IPS-18c (cell line): ENCODE measurements around the gene ABAT.
"Not testable (repeated sequence)": the region's sequence is repeated elsewhere in the genome, so short reads cannot be mapped to it uniquely, and the experiment has no call there.

Experiments used
- H3K4me3 ChIP-seq: 2 replicates; pipeline ENCODE4 v1.7.0; 2013; ENCODE audit warnings: low read depth, mild to moderate bottlenecking, low read length, moderate library complexity; ENCODE audit not compliant: insufficient read depth
- H3K9me3 ChIP-seq: one replicate; pipeline ENCODE4 v1.6.1; 2013; ENCODE audit warnings: mild to moderate bottlenecking, low read length, moderate library complexity; ENCODE audit not compliant: control insufficient read depth, insufficient read depth

The ABAT gene

DNA sequence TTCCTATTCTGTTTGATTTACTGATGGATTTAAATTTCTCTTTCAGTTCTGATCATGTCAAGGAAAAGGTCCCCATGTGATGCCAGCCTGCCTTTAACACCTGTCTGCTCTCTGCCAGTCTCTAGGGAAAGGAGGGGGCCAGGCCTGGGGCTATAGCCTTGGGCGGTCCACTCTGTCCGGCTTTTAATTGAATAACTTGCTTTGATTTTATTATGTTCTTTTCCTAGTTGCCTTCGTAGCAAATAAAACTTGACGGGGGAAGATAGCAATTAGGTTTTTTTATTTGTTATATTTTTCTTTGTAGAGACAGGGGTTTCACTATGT, 47.6 kb downstream of the ABAT start:
- Histone ChIP-seq H3K9me3 (no peaks in the 10 kb centered on the region), H3K4me3 (no peak overlapping the region)

DNA sequence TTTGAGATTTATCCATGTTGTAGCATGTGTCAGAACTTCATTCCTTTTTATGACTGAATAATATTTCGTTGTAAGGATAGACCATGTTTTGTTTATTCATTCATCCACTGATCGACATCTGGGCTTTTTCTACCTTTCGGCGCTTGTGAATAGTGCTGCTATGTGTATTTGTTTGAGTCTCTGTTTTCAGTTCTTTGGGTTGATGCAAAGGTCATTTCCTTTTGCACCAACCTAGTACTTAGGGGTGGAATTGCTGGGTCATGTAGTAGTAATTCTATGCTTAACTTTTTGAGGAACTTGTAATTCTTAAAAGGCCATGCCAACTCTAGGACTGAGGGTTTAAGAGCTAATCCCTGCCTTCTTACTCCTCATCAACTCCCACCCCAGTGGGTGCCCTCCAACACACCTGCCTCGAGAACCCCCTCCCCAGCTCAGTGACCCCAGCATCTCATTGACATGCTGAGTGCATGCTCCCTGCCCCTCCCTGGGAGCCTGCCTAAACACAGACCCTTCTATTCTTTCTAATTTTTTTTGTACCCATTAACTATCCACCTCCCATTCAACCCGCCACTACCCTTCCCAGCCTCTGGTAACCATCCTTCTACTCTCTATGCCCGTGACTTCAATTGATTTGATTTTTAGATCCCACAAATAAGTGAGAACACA, 51.2 kb downstream of the ABAT start:
- H3K4me3 ChIP-seq = no peak overlapping the region
- H3K9me3 ChIP-seq = no peaks in the 10 kb centered on the region

DNA sequence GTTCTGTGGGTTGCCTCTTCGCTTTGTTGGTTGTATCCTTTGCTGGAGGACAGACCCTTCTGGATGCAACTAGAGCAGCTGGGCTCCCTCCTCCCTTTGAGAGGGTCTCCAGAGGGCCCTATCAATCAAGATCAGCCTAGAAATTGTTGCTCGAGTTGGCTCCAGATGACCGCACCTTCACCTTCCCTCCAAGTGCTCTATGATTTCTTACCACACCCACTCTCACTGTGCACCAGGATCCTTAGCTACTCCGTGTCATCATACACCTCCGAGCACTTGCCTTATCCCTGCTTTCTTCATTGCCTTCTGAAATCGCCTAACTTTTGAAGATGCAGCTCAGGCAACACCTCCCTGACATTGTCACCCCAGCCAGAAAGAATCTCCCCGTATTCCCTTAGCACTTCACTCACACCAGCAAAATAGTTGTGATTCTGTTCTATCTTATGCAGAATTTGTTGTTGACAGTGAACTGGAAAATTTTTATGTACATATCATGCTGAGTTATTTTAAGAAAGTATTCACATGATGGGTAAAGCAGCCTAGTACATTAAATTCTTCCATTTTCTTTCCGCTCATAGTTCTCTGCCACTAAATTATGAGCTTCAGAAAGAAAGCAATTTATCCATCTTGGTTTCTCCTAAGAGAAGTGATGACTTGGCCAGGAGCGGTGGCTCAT, 52.9 kb downstream of the ABAT start:
- Histone ChIP-seq H3K4me3 (no peak overlapping the region), H3K9me3 (no peaks in the 10 kb centered on the region)

DNA sequence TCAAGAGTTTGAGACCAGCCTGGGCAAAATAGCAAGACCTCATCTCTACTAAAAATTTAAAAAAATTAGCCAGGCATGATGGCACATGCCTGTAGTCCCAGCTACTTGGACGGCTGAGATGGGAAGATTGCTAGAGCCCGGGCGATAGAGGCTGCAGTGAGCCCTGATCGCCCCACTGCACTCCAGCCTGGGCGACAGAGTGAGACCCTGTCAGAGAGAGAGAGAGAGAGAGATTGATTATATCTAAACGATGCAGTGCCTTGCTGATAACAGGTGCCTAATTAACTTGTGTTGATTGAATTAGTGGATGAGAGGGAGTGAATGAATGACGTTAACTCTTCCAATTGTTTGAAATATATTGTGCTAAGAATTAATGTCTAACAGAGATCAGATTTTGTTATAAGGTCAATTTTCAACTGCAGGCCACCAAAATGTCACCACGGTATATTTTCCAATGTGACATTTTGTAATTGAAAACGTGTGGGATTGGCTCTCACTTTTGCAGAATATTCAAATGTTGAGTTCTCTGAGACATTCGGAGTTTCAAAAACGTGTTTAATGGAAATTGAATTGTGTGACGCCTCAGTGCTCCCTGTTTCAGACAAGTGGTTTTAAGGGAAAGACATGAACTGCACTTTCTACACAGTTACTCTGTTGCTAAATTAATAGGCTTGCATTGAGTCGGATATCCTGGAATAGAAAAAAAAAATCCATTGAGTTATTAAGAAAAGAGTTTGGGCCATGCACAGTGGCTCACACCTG, 53.6 kb downstream of the ABAT start:
- H3K9me3 ChIP-seq = no peaks in the 10 kb centered on the region
- H3K4me3 ChIP-seq = no peak overlapping the region

DNA sequence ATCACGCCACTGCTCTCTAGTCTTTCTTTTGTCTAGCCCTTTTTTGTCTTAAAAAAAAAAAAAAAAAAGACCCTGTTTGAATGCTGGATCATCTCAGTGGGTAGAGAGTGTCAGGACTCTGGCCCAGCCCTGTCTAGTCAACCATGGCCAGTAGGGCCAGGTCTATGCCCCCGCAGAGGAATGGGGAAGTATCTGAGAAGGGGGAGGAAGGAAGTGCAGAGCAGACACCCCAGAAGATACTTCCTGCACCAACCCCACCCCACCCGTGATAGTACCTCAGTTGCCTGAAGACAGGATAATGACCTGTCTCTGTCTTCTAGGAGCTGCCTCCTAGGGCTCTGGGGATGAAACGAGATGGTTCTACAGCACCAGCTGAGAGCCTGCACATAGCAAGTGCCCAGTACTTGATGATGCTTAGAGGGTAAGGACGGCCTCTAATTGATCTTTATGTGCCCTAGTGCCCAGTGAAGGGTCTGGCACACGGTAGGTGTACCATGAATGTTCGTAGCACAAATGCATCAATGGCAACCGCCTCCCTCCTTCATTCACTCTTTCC, 55.4 kb downstream of the ABAT start:
- Histone ChIP-seq H3K9me3 (no peaks in the 10 kb centered on the region), H3K4me3 (no peak overlapping the region)

DNA sequence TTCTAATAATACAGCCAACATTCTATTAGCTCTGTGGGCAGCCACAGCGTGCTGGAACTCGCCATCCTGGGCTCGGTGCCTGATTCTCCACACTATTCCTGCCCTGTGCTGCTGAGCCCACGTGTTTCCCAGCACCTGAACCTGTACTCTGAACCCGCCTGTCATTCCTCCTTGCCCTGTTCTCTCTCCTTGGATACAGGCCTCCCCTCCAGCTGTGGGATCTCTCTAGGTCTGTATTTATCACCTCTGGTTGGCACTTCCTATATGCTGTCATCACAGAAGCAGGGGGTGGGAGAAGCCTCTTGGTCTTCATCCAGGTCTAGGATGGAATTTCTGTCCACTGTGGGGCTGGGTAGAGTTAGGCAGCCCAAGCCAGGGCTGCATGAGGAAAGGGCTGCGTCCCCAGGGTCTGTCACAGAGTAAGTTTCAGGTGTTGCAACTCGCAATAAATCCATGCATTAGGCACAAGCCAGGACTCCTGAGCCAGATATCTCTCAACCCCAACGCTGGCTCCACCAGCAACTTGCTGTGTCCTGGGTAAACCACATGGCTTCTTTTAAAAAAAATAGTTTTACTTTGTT, 56.0 kb downstream of the ABAT start:
- no peak overlapping the region for H3K4me3 ChIP-seq
- no peaks in the 10 kb centered on the region for H3K9me3 ChIP-seq

DNA sequence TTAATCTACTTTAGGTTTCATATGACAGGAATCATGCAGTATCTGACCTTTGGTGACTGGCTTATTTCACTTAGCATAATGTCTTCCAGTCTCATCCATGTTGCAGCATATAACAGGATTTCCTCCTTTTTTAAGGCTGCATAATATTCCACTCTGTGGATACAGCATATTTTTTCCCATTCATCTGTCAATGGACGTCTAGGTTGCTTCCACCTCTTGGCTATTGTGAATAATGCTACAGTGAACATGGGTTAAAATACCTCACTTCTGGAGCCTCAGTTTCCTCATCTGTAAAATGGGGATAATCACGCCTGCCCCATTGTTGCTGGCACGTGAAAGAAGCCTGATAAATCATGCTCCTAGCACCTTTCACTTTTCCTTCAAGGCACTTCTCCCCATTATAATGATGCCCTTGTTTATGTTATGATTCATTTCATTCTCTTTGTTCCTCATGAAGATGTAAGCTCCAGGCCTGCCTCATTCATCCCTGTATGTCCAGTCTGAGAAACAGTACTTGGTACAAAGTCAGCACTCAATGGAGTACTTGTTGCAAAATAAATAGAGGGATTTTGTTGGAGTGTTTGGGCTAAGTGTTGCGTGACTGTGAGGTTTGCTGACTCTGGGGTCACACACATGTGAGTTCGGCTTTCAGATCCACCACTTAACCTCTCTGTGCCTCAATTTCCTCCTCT, 59.6 kb downstream of the ABAT start:
- H3K9me3 ChIP-seq = no peaks in the 10 kb centered on the region
- no peak overlapping the region for H3K4me3 ChIP-seq

DNA sequence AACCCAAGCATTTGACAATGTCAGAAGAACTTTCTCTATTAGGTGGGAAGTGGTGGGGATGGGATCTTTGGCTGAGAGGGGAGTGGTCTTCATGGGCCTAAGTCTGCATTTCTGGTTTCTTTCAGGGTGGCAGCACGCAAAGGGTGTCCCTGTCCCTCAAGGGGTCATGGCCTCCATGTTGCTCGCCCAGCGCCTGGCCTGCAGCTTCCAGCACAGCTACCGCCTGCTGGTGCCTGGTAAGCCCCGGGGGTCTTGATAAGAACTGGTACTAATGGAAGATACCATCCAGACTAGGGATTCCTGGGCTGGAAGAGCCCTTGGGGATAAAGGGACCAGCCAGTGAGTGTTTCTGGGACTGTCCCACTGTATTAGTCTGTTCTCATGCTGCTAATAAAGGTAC, 61.2 kb downstream of the ABAT start:
- no peak overlapping the region for H3K4me3 ChIP-seq

DNA sequence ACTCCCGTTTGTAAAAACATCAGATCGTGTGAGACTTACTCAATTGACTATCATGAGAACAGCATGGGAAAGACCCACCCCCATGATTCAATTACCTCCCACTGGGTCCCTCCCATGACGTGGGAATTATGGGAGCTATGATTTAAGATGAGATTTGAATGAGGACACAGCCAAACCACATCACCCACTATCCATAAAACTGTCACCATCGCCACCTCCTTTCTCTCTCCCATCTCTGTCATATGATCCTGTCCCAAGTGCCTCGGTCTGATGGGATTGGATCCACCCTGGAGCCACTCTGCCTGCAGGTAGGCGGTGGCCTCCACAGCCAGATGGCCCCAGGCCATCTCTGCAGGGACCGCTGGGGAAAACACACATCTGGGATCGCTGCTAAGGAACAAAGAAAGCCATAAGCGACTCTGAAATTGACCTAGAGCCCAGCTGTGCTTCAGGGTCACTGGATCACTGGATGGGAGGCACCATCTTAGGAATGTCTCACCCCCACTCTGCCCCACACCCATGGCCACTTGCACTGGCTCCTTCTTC, 61.8 kb downstream of the ABAT start:
- no peaks in the 10 kb centered on the region for H3K9me3 ChIP-seq

More for the DNA sequence above, 61.2 kb downstream of the ABAT start:
- H3K9me3 ChIP-seq = no peaks in the 10 kb centered on the region

DNA sequence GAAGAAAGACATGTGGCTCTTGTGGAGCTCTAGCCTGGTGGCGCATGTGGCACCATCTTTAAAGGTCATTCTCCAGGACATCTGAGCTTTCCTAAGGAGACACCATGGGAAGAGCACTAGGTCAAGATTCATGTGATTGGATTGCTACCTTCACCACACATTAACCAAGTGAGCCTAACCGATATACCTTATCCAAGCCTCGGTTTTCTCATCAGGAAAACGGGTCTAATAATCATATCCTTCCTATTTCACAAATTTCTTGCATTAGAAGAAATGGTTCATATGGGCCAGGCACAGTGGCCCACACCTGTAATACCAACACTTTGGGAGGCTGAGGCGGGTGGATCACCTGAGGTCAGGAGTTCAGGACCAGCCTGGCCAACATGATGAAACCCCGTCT, 64.7 kb downstream of the ABAT start:
- Histone ChIP-seq H3K4me3 (no peak overlapping the region), H3K9me3 (no peaks in the 10 kb centered on the region)

More for the DNA sequence above, 61.8 kb downstream of the ABAT start:
- H3K4me3 ChIP-seq = no peak overlapping the region

DNA sequence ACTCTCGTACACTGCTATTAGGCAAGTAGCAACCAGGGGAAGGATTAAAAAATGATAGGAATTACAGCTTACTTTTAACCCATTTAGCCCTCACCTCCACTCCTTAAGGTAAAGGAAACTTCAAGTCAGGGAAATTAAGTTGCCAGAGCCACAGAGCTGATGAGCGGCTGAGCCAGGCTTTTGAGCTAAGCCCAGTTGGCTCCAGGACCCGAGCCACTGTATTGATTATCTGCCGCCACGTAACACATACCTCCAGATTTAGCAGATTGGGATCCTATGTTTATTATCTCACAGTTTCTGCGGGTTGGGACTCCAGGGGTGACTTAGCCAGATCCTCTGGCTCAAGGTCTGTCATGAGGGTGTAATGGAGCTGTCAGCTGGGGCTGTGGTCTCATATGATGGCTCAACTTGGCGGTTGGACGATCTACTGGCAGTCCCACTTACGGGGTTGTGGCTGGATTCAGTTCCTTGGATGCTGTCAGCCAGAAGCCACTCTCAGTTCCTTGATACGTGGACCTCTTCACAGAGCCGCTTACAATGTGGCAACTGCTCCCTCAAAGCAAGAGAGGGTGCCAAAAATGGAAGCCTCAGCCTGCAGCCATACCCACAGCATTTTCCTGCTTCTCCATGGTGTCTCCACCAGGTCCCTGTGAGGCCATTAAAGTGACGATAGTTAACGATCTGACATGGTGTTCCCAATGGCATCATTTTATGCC, 65.7 kb downstream of the ABAT start:
- Histone ChIP-seq H3K9me3 (no peaks in the 10 kb centered on the region), H3K4me3 (no peak overlapping the region)

DNA sequence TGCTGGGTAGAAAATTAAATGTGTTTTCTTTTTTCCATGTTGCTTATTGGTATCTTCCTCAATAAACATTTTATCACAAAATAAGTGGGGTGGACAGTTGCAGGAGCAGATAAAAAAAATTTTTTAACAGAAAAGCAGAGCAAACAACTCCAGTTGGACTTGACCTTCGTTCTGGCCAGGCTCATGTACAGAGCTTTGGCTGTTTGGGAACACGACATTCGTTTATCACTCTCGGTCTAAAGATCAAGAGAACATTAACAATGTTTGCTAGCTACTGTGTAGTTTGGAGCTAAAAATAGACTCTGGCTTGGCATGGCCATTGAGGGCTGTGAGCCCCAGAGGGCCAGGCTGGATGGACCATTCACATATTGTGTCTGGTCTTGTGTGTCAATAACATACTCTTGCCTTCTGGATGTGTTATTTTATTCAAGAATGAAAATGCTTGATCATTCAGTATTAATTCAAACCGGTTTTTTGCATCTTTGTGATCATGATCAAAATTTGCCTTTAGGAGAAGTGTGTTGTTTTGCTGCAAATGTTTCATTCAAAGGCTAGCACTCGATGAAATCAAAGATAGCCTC, 66.4 kb downstream of the ABAT start:
- Histone ChIP-seq H3K9me3 (no peaks in the 10 kb centered on the region), H3K4me3 (no peak overlapping the region)

DNA sequence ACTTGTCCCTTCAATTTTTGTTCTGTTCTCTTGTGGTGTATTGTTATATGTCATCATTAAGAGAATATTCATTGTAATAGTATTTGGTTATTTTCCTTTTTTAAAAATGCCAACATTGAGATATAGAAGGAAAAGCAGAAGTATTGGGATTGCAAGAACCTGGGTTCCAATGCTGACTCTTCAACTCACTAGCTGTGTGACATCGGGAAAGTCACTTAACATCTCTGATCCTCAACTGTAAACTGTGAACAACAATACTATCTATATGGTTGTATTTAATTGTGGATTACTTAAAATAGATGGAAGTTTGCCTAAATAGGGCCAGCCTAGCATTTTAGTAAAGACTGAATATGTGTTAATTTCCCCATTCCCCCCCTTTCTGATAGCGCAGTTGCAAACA, 67.2 kb downstream of the ABAT start:
- no peaks in the 10 kb centered on the region for H3K9me3 ChIP-seq
- H3K4me3 ChIP-seq = no peak overlapping the region

DNA sequence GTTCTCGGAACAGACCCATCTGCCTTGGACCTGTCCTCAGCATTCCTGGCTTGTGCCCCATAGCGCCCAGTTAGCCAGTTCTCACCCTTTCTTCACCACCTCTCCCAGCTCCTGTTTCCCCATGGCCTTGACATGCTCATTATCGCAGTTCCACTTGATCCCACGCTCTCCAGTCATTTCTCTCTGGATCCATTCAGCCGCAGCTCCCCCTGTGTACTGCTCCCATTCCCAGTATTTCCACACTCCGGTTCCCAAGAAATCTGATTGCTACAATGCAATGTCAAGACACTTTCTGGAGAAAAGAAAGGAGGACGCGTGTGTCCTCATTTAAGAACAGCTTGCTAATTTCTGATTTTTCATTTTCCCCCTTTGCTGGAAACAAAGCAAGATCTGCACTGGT, 67.7 kb downstream of the ABAT start:
- no peak overlapping the region for H3K4me3 ChIP-seq
- no peaks in the 10 kb centered on the region for H3K9me3 ChIP-seq

DNA sequence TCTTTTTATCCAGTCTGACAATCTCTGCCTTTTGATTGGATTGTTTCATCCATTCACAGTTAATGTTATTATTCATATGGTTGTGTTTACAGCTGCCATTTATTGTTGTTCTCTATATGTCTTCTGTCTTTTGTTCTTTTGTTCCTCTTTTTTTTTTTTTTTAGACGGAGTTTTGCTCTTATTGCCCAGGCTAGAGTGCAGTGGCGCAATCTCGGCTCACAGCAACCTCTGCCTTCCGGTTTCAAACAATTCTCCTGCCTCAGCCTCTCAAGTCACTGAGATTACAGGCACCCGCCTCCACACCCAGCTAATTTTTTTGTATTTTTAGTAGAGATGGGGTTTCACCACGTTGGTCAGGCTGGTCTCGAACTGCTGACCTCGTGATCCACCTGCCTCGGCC, 74.5 kb downstream of the ABAT start:
- H3K4me3 ChIP-seq, H3K9me3 ChIP-seq: not testable (repeated sequence)
